B cell (primary cell): Measurements from ENCODE around the gene LMAN1L. TPM values are rescaled to one million over a fixed set of nuclear protein-coding genes. Genes with fewer than 3 reads are reported as not detected.

ENCODE experiments used
- ATAC-seq: fragments of 200-7000 bp; cut with Tn5 transposase; one replicate; pipeline ENCODE4 v1.10.0; 2021; ENCODE audit warnings: low read depth, mild to moderate bottlenecking, moderate number of reproducible peaks, moderate library complexity
- CTCF ChIA-PET: fragments of 350-600 bp; sonication (Branson Sonifier 250); formaldehyde crosslinking; loops from one replicate; lab custom pipeline; 2021; ENCODE audit warnings: antibody characterized with exemption, inconsistent platforms; lab: Charles Lee
- POLR2A ChIA-PET: fragments of 350-600 bp; sonication (Branson Sonifier 250); formaldehyde crosslinking; loops from one replicate; lab custom pipeline; 2021; ENCODE audit warnings: antibody characterized with exemption; lab: Charles Lee
- DNase-seq: peaks from one replicate; pipeline ENCODE4 v3.0.0; 2013
- H2AFZ ChIP-seq: 2 replicates; pipeline ENCODE4 v1.6.1; 2012; ENCODE audit warnings: mild to moderate bottlenecking, low read depth, low read length; ENCODE audit not compliant: insufficient read depth, poor library complexity, severe bottlenecking
- H3K27ac ChIP-seq, 2 donors: 1 replicate in 1 of 2; 2 replicates in 1 of 2; pipeline ENCODE4 v1.5.1; 2012 to 2013; ENCODE audit warnings: low read length in 2 of 2, mild to moderate bottlenecking in 2 of 2, moderate library complexity in 1 of 2
- H3K27me3 ChIP-seq, 4 experiments: fragments of 200-600 bp in 1 of 4; sonication (generic) in 1 of 4; replicated peaks in 1 of 4; 1 replicate in 2 of 4; 2 replicates in 2 of 4; pipeline versions ENCODE4 v1.6.1 to v1.7.0; 2013 to 2016; ENCODE audit warnings: low read length in 3 of 4, mild to moderate bottlenecking in 2 of 4, mixed read lengths in 1 of 4, moderate library complexity in 1 of 4; ENCODE audit not compliant: insufficient read depth in 4 of 4, control insufficient read depth in 3 of 4; ENCODE audit errors: control extremely low read depth in 1 of 4
- H3K36me3 ChIP-seq, 2 experiments: replicated peaks in 1 of 2; 1 replicate in 1 of 2; 2 replicates in 1 of 2; pipeline versions ENCODE4 v1.6.1 to v1.7.1; 2013; ENCODE audit warnings: low read length in 1 of 2; ENCODE audit not compliant: insufficient read depth in 2 of 2, control insufficient read depth in 1 of 2; ENCODE audit errors: control extremely low read depth in 1 of 2, extremely low read depth in 1 of 2
- H3K4me1 ChIP-seq, 2 donors: fragments of 200-600 bp in 1 of 2; sonication (generic) in 1 of 2; 1 replicate in 1 of 2; 2 replicates in 1 of 2; pipeline versions ENCODE4 v1.5.1 to v1.6.1; 2013 to 2017; ENCODE audit warnings: low read length in 2 of 2; ENCODE audit not compliant: control insufficient read depth in 2 of 2, insufficient read depth in 2 of 2
- H3K4me2 ChIP-seq: replicated peaks from 2 replicates; pipeline ENCODE3; 2012; ENCODE audit warnings: mild to moderate bottlenecking, low read depth, low read length; ENCODE audit not compliant: poor library complexity, severe bottlenecking
- H3K4me3 ChIP-seq, 5 experiments: fragments of 200-600 bp in 1 of 5; sonication (generic) in 1 of 5; 1 replicate in 3 of 5; 2 replicates in 2 of 5; pipeline versions ENCODE4 v1.5.1 to v1.7.0; 2011 to 2016; ENCODE audit warnings: low read length in 4 of 5, mild to moderate bottlenecking in 4 of 5, low read depth in 2 of 5, control low read depth in 1 of 5, moderate library complexity in 1 of 5; ENCODE audit not compliant: insufficient read depth in 1 of 5; ENCODE audit errors: control extremely low read depth in 1 of 5, extremely low read depth in 1 of 5
- H3K79me2 ChIP-seq: fragments of 200-600 bp; sonication (generic); one replicate; pipeline ENCODE4 v1.6.0; 2016; ENCODE audit warnings: low read length; ENCODE audit not compliant: control insufficient read depth, insufficient read depth
- H3K9ac ChIP-seq: fragments of 200-600 bp; sonication (generic); 2 replicates; pipeline ENCODE4 v1.6.1; 2017; ENCODE audit warnings: mild to moderate bottlenecking, low read length, moderate library complexity
- H3K9me3 ChIP-seq, 3 donors: one replicate each; pipeline versions ENCODE4 v1.6.1 to v1.7.1; 2013; ENCODE audit warnings: low read length in 2 of 3; ENCODE audit not compliant: control insufficient read depth in 2 of 3, insufficient read depth in 1 of 3; ENCODE audit errors: control extremely low read depth in 1 of 3
- H4K20me1 ChIP-seq: 2 replicates; pipeline ENCODE4 v1.6.0; 2012; ENCODE audit warnings: mild to moderate bottlenecking, low read length; ENCODE audit not compliant: insufficient read depth, control insufficient read depth, poor library complexity, severe bottlenecking
- H3K27ac Mint-ChIP-seq: one replicate; pipeline ENCODE4 v1.8.0; 2021; ENCODE audit warnings: mixed read lengths
- H3K27me3 Mint-ChIP-seq: one replicate; pipeline ENCODE4 v1.8.0; 2021; ENCODE audit warnings: mixed read lengths
- H3K4me1 Mint-ChIP-seq: one replicate; pipeline ENCODE4 v1.8.0; 2021; ENCODE audit warnings: mixed read lengths
- H3K4me3 Mint-ChIP-seq: one replicate; pipeline ENCODE4 v1.8.0; 2021; ENCODE audit warnings: mixed read lengths
- H3K9me3 Mint-ChIP-seq: one replicate; pipeline ENCODE4 v1.8.0; 2022; ENCODE audit warnings: mixed read lengths; ENCODE audit not compliant: insufficient read depth
- CTCF ChIP-seq: fragments of 200-600 bp; IDR thresholded peaks from one replicate; pipeline ENCODE4 v1.8.0; 2022; ENCODE audit warnings: antibody characterized with exemption, mild to moderate bottlenecking
- EZH2 ChIP-seq: IDR thresholded peaks from 2 replicates; pipeline ENCODE4 v1.6.1; 2012; ENCODE audit warnings: borderline replicate concordance, low read depth, mild to moderate bottlenecking, moderate library complexity, low read length; ENCODE audit not compliant: insufficient read depth, poor library complexity, severe bottlenecking
- WGBS: methylation state at CpG from one replicate; pipeline ENCODE4 v1.1.5; 2013; ENCODE audit warnings: missing lambda C conversion rate; ENCODE audit not compliant: insufficient coverage; 5-methylcytosine and 5-hydroxymethylcytosine counted together
- intact Hi-C: fragments of 100-400 bp; cut with micrococcal nuclease; formaldehyde crosslinking; loops from one replicate; pipeline ENCODE4 v1.10.0; 2022
- polyA plus RNA-seq: library from polyadenylated mRNA; depleted of rRNA; stranded (reverse); fragments of >200 nt; gene quantifications from 2 replicates; pipeline ENCODE4 v1.2.3, GENCODE V29; 2012
- total RNA-seq, 2 donors: library from RNA; stranded (reverse); fragments of 120-200 nt in 1 of 2; gene quantifications; 1 replicate in 1 of 2; 2 replicates in 1 of 2; pipeline versions ENCODE4 v1.2.3 to v1.2.4, GENCODE V29; 2013 to 2022

The LMAN1L gene
- total and polyA plus RNA-seq, 2 donors (not counting 1 experiment from before 2014, with no cell fraction given): 0.60 to 1.1 TPM

DNA sequence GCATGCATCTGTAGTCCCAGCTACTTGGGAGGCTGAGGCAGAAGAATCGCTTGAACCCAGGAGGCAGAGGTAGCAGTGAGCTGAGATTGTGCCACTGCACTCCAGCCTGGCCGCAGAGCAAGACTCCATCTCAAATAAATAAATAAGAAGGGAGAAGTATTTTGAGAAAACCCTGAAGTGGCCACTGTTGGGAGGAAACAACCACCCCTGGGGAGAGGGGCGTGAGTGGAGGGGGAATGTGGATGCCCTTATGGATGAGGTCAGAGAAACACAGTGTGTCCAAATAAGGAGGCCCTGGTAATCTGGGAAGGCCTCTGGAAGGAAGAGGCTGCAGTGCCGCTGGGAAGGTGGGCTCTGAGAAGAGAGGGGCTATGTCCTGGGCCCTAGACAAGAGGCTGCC, 9.6 kb downstream of the LMAN1L start:
- ChIA-PET CTCF (interaction anchor here (1.3 to 3.1 kb wide), 3 partner anchors 16 to 52 kb away, joined by 4 to 30 read pairs (median 5); no protein-coding TSS in a partner anchor), POLR2A (no interaction called here)
- TF ChIP-seq CTCF: no peak
- no peak for TF ChIP-seq EZH2
- Mint-ChIP-seq H3K9me3 (no peaks in the 10 kb centered on the region), H3K27ac (no peak overlapping the region), H3K4me1 (peaks cover 40% of the 10 kb centered on the region), H3K27me3 (peaks cover 11% of the 10 kb centered on the region), H3K4me3 (no peak overlapping the region)
- peaks cover 0 to 14% (median 0%) of the 10 kb centered on the region in 3 donors for H3K9me3 ChIP-seq
- DNase-seq (no peak), ATAC-seq (no peak)
- WGBS: 94% methylated on average over 2 of the region's 4 CpGs
- peaks cover 40 to 44% of the 10 kb centered on the region in 2 donors for H3K4me1 ChIP-seq
- no peak overlapping the region for H3K27ac ChIP-seq
- peaks cover 23% of the 10 kb centered on the region for H3K79me2 ChIP-seq
- no peak overlapping the region for H3K9ac ChIP-seq
- H4K20me1 ChIP-seq: peaks cover 4% of the 10 kb centered on the region
- no peak overlapping the region for H3K4me3 ChIP-seq
- peaks cover 0 to 31% (median 10%) of the 10 kb centered on the region in 4 experiments for H3K27me3 ChIP-seq
- H2AFZ ChIP-seq: no peak overlapping the region
- H3K4me2 ChIP-seq: no peak overlapping the region
- no peaks in the 10 kb centered on the region for H3K36me3 ChIP-seq
- intact Hi-C loops: no loop called here

DNA sequence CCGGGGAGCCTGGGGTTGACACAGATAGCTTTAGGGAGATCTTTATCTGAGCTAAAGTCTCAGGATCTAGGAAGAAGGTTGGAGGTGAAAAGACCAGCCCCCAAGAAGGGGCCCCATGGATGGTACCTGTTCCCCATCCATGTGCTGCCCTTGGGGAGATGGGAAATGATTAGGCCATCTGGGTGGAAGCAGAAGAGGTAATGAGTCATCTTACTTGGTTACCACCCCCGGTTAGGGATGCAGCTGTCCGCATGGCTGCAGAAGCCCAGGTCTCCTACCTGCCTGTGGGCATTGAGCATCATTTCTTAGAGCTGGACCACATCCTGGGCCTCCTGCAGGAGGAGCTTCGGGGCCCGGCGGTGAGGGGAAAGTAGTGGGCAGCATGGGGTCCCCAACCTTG, 10.7 kb downstream of the LMAN1L start:
- Histone ChIP-seq H3K27ac (no peak overlapping the region), H3K36me3 (no peaks in the 10 kb centered on the region), H3K4me2 (no peak overlapping the region), H3K9me3 (peaks cover 0 to 17% (median 0%) of the 10 kb centered on the region in 3 donors), H4K20me1 (peaks cover 4% of the 10 kb centered on the region), H3K79me2 (peaks cover 23% of the 10 kb centered on the region), H2AFZ (no peak overlapping the region), H3K4me1 (peaks cover 39 to 42% of the 10 kb centered on the region in 2 donors), H3K9ac (no peak overlapping the region), H3K4me3 (no peak overlapping the region), H3K27me3 (peaks cover 0 to 42% (median 18%) of the 10 kb centered on the region in 4 experiments)
- no peak for ATAC-seq
- Mint-ChIP-seq H3K27ac (no peak overlapping the region), H3K9me3 (no peaks in the 10 kb centered on the region), H3K4me1 (peaks cover 39% of the 10 kb centered on the region), H3K27me3 (peaks cover 20% of the 10 kb centered on the region), H3K4me3 (no peak overlapping the region)
- POLR2A ChIA-PET: no interaction called here
- 81% methylated on average over 6 of the region's 6 CpGs for WGBS
- TF ChIP-seq EZH2 (no peak), CTCF (no peak)
- CTCF ChIA-PET: interaction anchor here (1.1 to 2.0 kb wide), 3 partner anchors 30 to 192 kb away, joined by 3 to 7 read pairs (median 4); no protein-coding TSS in a partner anchor
- DNase-seq: no peak
- intact Hi-C loops: no loop called here
